Epithelial cell of esophagus (primary cell): ENCODE measurements around the gene TRAF2.

Experiments used
- DNase-seq: peaks from one replicate; pipeline ENCODE4 v3.0.0; 2010; ENCODE audit warnings: low read depth
- H3K4me3 ChIP-seq: 2 replicates; pipeline ENCODE4 v1.5.1; 2011; ENCODE audit warnings: mild to moderate bottlenecking, low read length, control low read depth
- TF ChIP-seq, protein P1 (sequence below): IDR thresholded peaks from 2 replicates; pipeline ENCODE4 v1.5.1; 2011; ENCODE audit warnings: low read depth, mild to moderate bottlenecking, low read length, control low read depth, inconsistent platforms; ENCODE audit not compliant: insufficient read depth; ENCODE audit errors: missing control alignments

Gene TRAF2

DNA sequence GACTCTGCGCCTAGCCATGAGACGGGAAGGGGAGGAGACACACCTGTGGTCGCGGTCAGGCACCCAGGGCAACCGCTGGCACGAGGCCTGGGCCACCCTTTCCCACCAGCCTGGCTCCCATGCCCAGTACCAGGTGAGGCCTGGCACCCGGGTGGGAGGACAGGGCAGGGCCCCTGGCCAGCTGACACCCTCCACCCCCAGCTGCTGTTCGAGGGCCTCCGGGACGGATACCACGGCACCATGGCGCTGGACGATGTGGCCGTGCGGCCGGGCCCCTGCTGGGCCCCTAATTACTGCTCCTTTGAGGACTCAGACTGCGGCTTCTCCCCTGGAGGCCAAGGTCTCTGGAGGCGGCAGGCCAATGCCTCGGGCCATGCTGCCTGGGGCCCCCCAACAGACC is 29.1 kb upstream of the TRAF2 start:
- DNase-seq = no peak
- TF ChIP-seq, protein P1, sequence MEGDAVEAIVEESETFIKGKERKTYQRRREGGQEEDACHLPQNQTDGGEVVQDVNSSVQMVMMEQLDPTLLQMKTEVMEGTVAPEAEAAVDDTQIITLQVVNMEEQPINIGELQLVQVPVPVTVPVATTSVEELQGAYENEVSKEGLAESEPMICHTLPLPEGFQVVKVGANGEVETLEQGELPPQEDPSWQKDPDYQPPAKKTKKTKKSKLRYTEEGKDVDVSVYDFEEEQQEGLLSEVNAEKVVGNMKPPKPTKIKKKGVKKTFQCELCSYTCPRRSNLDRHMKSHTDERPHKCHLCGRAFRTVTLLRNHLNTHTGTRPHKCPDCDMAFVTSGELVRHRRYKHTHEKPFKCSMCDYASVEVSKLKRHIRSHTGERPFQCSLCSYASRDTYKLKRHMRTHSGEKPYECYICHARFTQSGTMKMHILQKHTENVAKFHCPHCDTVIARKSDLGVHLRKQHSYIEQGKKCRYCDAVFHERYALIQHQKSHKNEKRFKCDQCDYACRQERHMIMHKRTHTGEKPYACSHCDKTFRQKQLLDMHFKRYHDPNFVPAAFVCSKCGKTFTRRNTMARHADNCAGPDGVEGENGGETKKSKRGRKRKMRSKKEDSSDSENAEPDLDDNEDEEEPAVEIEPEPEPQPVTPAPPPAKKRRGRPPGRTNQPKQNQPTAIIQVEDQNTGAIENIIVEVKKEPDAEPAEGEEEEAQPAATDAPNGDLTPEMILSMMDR = no peak
- H3K4me3 ChIP-seq = no peak overlapping the region

GRCh38 chr9:136857581-136858412 is 28.5 kb upstream of the TRAF2 start:
- TF ChIP-seq, protein P1 = no peak
- no peak for DNase-seq
- H3K4me3 ChIP-seq = no peak overlapping the region

DNA sequence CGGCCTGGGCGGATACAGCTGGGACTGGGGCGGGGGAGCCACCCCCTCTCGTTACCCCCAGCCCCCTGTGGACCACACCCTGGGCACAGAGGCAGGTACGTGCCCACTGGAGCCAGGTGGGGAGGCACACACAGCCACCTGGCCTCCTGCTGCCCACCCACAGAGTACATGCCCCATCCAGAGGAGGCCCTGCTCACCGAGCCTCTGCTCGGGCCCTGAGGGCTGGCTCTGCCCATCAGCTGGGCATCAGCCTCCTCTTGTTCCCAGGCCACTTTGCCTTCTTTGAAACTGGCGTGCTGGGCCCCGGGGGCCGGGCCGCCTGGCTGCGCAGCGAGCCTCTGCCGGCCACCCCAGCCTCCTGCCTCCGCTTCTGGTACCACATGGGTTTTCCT is 27.9 kb upstream of the TRAF2 start:
- no peak for DNase-seq
- H3K4me3 ChIP-seq = no peak overlapping the region
- TF ChIP-seq, protein P1 = no peak

GRCh38 chr9:136858844-136859757 is 27.2 kb upstream of the TRAF2 start:
- TF ChIP-seq, protein P1 = no peak
- H3K4me3 ChIP-seq = no peak overlapping the region
- no peak for DNase-seq

- H3K4me3 ChIP-seq = no peak overlapping the region
- TF ChIP-seq, protein P1 = no peak
- DNase-seq = no peak
These were observed 25.8 kb upstream of the TRAF2 start for GRCh38 chr9:136860529-136860928.

DNA sequence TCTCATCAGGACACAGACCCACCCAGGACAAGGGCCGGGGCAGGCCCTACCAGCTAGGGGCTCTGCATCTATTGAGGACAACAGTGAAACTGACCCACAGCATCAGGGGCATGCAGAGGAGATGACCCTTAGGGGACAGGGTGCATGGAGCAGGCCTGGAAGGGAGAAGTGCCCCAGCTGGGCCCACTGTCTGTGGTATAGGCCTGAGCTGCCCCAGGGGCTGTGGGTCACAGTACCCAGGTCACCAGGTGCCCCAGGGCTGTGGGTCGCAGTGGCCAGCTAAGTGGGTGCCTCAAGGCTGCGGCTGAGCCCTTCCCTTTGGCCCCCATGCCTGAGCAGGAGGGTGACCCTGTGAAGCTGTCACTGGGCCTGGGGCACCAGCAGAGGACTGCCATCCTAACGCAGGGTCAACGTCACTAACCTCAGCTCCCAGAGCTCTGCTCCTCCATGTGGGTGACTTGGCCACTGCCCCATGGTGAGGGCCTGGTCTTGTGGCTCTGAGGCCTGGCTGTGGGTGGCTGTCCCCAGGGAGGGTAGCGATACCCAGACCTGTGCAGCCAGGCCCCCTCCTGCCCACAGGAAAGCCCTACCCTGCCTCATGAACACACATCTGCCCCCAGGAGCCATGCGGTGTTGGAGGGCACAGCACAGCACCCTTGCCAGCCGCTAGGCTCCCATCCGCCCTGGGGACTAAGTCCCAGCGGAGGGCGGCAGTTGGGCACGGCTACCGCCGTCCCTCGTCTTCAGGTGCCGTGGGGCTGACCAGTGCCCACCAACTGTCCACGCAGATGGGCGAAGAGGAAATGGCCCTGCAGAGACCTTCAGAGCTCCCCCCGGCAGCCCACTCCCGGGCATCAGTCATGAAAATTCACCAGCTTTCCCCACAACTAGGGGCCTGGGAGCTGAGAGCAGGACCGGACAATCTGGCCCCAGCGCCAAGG is 25.1 kb upstream of the TRAF2 start:
- H3K4me3 ChIP-seq = no peak overlapping the region
- no peak for DNase-seq
- TF ChIP-seq, protein P1 = no peak
